MM.1S (cell line): ENCODE results near the gene ULK4.
"Not testable (repeated sequence)": the region's sequence is repeated elsewhere in the genome, so short reads cannot be mapped to it uniquely, and the experiment has no call there.

Experiments
- DNase-seq: peaks from one replicate; pipeline ENCODE4 v3.0.0-alpha.2; 2015
- H2AFZ ChIP-seq: fragments of 300-600 bp; sonication (generic); 2 replicates; pipeline ENCODE4 v1.6.0; 2016; ENCODE audit warnings: antibody characterized with exemption, low read length
- H3F3A ChIP-seq: fragments of 300-600 bp; sonication (generic); 2 replicates; pipeline ENCODE4 v1.6.1; 2016; ENCODE audit warnings: mild to moderate bottlenecking, antibody characterized with exemption, low read length, moderate library complexity, mixed read lengths; ENCODE audit not compliant: insufficient read depth
- H3K27ac ChIP-seq: fragments of 300-600 bp; sonication (generic); 2 replicates; pipeline ENCODE4 v1.5.1; 2016; ENCODE audit warnings: mild to moderate bottlenecking, low read length
- H3K27me3 ChIP-seq: fragments of 300-600 bp; sonication (generic); replicated peaks from 2 replicates; pipeline ENCODE4 v1.6.0; 2016; ENCODE audit warnings: low read length; ENCODE audit not compliant: insufficient read depth
- H3K36me3 ChIP-seq: fragments of 300-600 bp; sonication (generic); replicated peaks from 2 replicates; pipeline ENCODE4 v1.6.1; 2016; ENCODE audit warnings: mild to moderate bottlenecking, low read length, mixed read lengths; ENCODE audit not compliant: insufficient read depth
- H3K4me1 ChIP-seq: fragments of 300-600 bp; sonication (generic); 2 replicates; pipeline ENCODE4 v1.6.1; 2016; ENCODE audit warnings: low read length, mixed read lengths
- H3K4me2 ChIP-seq: fragments of 300-600 bp; sonication (generic); 2 replicates; pipeline ENCODE4 v1.6.0; 2016; ENCODE audit warnings: low read depth, low read length
- H3K4me3 ChIP-seq: fragments of 300-600 bp; sonication (generic); 2 replicates; pipeline ENCODE4 v1.5.1; 2016; ENCODE audit warnings: low read length, mixed read lengths
- H3K79me2 ChIP-seq: fragments of 300-600 bp; sonication (generic); 2 replicates; pipeline ENCODE4 v1.6.1; 2016; ENCODE audit warnings: mixed run types, low read length, mixed read lengths
- H3K9ac ChIP-seq: fragments of 300-600 bp; sonication (generic); 2 replicates; pipeline ENCODE4 v1.6.1; 2016; ENCODE audit warnings: low read length, mixed read lengths
- H3K9me2 ChIP-seq: fragments of 300-600 bp; sonication (generic); replicated peaks from 2 replicates; pipeline ENCODE4 v1.6.1; 2016; ENCODE audit warnings: mild to moderate bottlenecking, low read length, mixed read lengths; ENCODE audit not compliant: insufficient read depth
- H3K9me3 ChIP-seq: fragments of 300-600 bp; sonication (generic); replicated peaks from 2 replicates; pipeline ENCODE4 v1.6.1; 2016; ENCODE audit warnings: mild to moderate bottlenecking, low read length, mixed read lengths; ENCODE audit not compliant: insufficient read depth
- H4K20me1 ChIP-seq: fragments of 300-600 bp; sonication (generic); 2 replicates; pipeline ENCODE4 v1.6.1; 2016; ENCODE audit warnings: mild to moderate bottlenecking, low read length, moderate library complexity, mixed read lengths; ENCODE audit not compliant: insufficient read depth
- CTCF ChIP-seq: fragments of 300-600 bp; sonication (generic); IDR thresholded peaks from 2 replicates; pipeline ENCODE4 v1.5.1; 2016; ENCODE audit warnings: antibody characterized with exemption, low read length, mixed read lengths
- EZH2 ChIP-seq: fragments of 300-600 bp; sonication (generic); optimal IDR thresholded peaks from 2 replicates; pipeline ENCODE3; 2017; ENCODE audit warnings: low read depth, mild to moderate bottlenecking, antibody characterized with exemption, low read length, mixed read lengths
- EZH2phosphoT487 ChIP-seq: fragments of 300-600 bp; sonication (generic); IDR thresholded peaks from 2 replicates; pipeline ENCODE4 v1.6.1; 2018; ENCODE audit warnings: antibody characterized with exemption, low read length

The ULK4 gene

DNA sequence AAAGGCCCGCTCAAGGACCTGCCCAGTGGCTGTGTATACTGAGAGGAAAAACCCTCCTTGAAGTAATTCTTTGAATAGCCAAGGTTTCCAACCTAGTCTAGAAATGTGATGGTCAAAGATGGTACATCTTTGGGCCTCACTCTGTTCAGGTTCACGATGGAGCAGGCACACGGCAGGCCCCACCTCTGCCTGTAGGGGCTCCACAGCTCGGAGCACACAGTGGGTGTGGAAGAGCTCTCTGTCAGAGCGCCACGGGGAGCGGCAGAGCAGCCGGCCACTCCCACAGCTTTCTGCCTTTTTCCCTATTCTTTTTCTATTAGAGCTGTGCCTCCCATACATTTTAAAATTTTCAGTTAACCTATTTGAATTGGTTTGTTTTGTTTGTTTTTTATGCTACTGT, 673.1 kb downstream of the ULK4 start:
- no peak overlapping the region for H3K4me3 ChIP-seq
- H3K4me2 ChIP-seq = no peak overlapping the region
- no peak for DNase-seq

DNA sequence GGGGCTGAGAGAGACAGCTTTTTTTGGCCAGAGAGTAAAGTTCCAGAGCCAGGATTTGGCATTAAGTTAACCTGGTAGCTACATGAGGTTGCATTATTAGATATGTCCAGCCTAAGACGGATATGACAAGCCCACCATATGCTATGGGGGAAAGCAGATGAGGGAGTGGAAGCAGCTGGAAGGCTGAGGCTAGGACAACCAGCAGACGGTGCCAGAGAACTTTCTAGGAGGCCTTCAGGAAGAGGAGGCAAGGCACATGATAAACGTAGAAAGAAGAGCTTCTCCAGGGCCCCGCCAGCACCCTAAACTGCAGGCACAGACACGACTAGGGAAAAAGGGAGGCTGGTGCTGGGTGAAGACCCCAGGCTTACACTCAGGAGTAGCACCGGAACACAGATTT, 675.6 kb downstream of the ULK4 start:
- no peak overlapping the region for H3K27ac ChIP-seq
- H3K9ac ChIP-seq = no peak overlapping the region
- H3K9me2 ChIP-seq = no peaks in the 10 kb centered on the region
- TF ChIP-seq CTCF (no peak), EZH2 (no peak), EZH2phosphoT487 (no peak)
- H3K79me2 ChIP-seq = no peaks in the 10 kb centered on the region
- H4K20me1 ChIP-seq = no peaks in the 10 kb centered on the region
- H3F3A ChIP-seq = no peaks in the 10 kb centered on the region
- no peaks in the 10 kb centered on the region for H3K27me3 ChIP-seq
- DNase-seq = no peak
- H3K4me2 ChIP-seq = no peak overlapping the region
- no peaks in the 10 kb centered on the region for H3K9me3 ChIP-seq
- no peak overlapping the region for H3K4me3 ChIP-seq
- no peak overlapping the region for H2AFZ ChIP-seq
- no peaks in the 10 kb centered on the region for H3K36me3 ChIP-seq
- no peaks in the 10 kb centered on the region for H3K4me1 ChIP-seq

More for the DNA sequence above, 673.1 kb downstream of the ULK4 start:
- Histone ChIP-seq H3K9me2 (no peaks in the 10 kb centered on the region), H3K9me3 (no peaks in the 10 kb centered on the region), H4K20me1 (no peaks in the 10 kb centered on the region), H3K79me2 (no peaks in the 10 kb centered on the region), H3K9ac (no peak overlapping the region), H2AFZ (no peak overlapping the region), H3K4me1 (no peaks in the 10 kb centered on the region), H3K27ac (no peak overlapping the region), H3K36me3 (no peaks in the 10 kb centered on the region), H3F3A (no peaks in the 10 kb centered on the region), H3K27me3 (no peaks in the 10 kb centered on the region)
- TF ChIP-seq EZH2phosphoT487 (no peak), CTCF (no peak), EZH2 (no peak)

DNA sequence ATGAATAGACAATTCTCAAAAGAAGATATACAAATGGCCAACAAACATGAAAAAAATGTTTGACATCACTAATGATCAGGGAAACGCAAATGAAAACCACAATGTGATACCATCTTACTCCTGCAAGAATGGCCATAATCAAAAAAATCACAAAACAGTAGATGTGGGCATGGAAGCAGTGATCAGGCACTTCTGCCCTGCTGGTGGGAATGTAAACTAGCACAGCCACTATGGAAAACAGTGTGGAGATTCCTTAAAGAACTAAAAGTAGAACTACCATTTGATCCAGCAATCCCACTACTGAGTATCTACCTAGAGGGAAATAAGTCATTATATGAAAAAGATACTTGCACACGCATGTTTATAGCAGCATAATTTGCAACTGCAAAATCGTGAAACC, 677.0 kb downstream of the ULK4 start:
- DNase-seq, H3K9me2 ChIP-seq, H4K20me1 ChIP-seq, H3K4me1 ChIP-seq, H3K9ac ChIP-seq, H3K9me3 ChIP-seq, H3K36me3 ChIP-seq, H3K27ac ChIP-seq, H3F3A ChIP-seq, H3K4me3 ChIP-seq, H3K27me3 ChIP-seq, H3K79me2 ChIP-seq, H3K4me2 ChIP-seq, H2AFZ ChIP-seq: not testable (repeated sequence)

DNA sequence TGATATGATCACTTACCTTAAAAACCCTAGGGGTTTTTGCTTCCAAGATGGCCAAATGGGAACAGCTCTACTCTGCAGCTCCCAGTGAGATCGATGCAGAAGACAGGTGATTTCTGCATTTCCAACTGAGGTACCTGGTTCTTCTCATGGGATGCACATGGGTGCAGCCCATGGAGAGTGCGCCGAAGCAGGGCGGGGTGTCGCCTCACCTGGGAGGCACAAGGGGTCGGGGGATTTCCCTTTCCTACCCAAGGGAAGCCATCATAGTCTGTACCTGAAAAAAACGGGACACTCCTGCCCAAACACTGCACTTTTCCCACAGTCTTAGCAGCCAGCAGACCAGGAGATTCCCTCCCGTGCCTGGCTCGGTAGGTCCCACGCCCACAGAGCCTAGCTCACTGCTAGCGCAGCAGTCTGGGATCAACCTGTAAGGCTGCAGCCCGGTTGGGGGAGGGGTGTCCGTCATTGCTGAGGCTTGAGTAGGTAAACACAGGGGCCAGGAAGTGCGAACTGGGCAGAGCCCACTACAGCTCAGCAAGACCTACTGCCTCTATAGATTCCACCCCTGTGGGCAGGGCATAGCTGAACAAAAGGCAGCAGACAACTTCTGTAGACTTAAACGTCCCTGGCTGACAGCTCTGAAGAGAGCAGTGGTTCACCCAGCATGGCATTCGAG, 684.0 kb downstream of the ULK4 start:
- Histone ChIP-seq H3K4me3 (no peak overlapping the region), H2AFZ (no peak overlapping the region)
- TF ChIP-seq EZH2phosphoT487 (no peak), EZH2 (no peak), CTCF (no peak)

More for the DNA sequence above, 684.0 kb downstream of the ULK4 start:
- Histone ChIP-seq H4K20me1 (no peaks in the 10 kb centered on the region), H3K9me2 (no peaks in the 10 kb centered on the region), H3K27ac (no peak overlapping the region), H3K4me2 (no peak overlapping the region), H3F3A (no peaks in the 10 kb centered on the region), H3K9me3 (no peaks in the 10 kb centered on the region), H3K4me1 (no peaks in the 10 kb centered on the region), H3K36me3 (no peaks in the 10 kb centered on the region), H3K9ac (no peak overlapping the region), H3K79me2 (no peaks in the 10 kb centered on the region), H3K27me3 (no peaks in the 10 kb centered on the region)
- no peak for DNase-seq
